Cardiac muscle cell (in vitro differentiated cells and primary cell): ENCODE measurements around the gene POFUT2. TPM values are rescaled to one million over a fixed set of nuclear protein-coding genes. Genes with fewer than 3 reads are reported as not detected.

Experiments
- DNase-seq, 2 donors: peaks; one replicate each; pipeline versions ENCODE4 v3.0.0 to v3.0.0-alpha.2; 2010 to 2017; ENCODE audit warnings: low read depth in 1 of 2, low spot score in 1 of 2
- H3K27ac ChIP-seq: fragments of 200-600 bp; sonication (generic); 2 replicates; pipeline ENCODE4 v1.5.1; 2016
- H3K27me3 ChIP-seq: fragments of 200-600 bp; sonication (generic); 2 replicates; pipeline ENCODE4 v1.6.0; 2016; ENCODE audit warnings: control low read depth
- H3K36me3 ChIP-seq: fragments of 200-600 bp; sonication (generic); 2 replicates; pipeline ENCODE4 v1.5.1; 2016; ENCODE audit warnings: control low read depth
- H3K4me1 ChIP-seq: fragments of 200-600 bp; sonication (generic); 2 replicates; pipeline ENCODE4 v1.8.1; 2017; ENCODE audit warnings: low read depth, mild to moderate bottlenecking, mixed run types
- H3K4me3 ChIP-seq: fragments of 200-600 bp; sonication (generic); 2 replicates; pipeline ENCODE4 v1.5.1; 2016; ENCODE audit warnings: mild to moderate bottlenecking
- H3K9me3 ChIP-seq: fragments of 200-600 bp; sonication (generic); 2 replicates; pipeline ENCODE4 v1.5.1; 2017; ENCODE audit warnings: low read depth, mild to moderate bottlenecking, control low read depth
- CTCF ChIP-seq: IDR thresholded peaks from 2 replicates; pipeline ENCODE4 v1.5.1; 2012; ENCODE audit warnings: low read depth, mild to moderate bottlenecking, low read length
- polyA plus RNA-seq: library from polyadenylated mRNA; unstranded; fragments of >200 nt; fragmentation: Nextera tagmentation; extraction: Ambion mirVana; gene quantifications from 2 replicates; pipeline ENCODE4 v1.2.1, GENCODE V29; 2016
- total RNA-seq: library from RNA; depleted of rRNA; stranded (reverse); fragments of >200 nt; gene quantifications from 2 replicates; pipeline ENCODE4 v1.2.3, GENCODE V29; 2016

The POFUT2 gene
- total and polyA plus RNA-seq, 2 experiments from 2014 or later, result 46.1 to 46.8 TPM

- Histone ChIP-seq H3K27me3 (no peaks in the 10 kb centered on the region), H3K4me3 (no peak overlapping the region), H3K27ac (no peak overlapping the region), H3K9me3 (no peaks in the 10 kb centered on the region), H3K4me1 (peaks cover 9% of the 10 kb centered on the region), H3K36me3 (no peaks in the 10 kb centered on the region)
- TF ChIP-seq CTCF, result no peak
- DNase-seq, result peak in 1 of 2 donors; percentile 87
Measured at GRCh38 chr21:45302082-45303061, 14.7 kb upstream of the POFUT2 start.

- Histone ChIP-seq H3K9me3 (no peaks in the 10 kb centered on the region), H3K4me3 (no peak overlapping the region), H3K36me3 (no peaks in the 10 kb centered on the region), H3K27ac (no peak overlapping the region), H3K4me1 (peaks cover 9% of the 10 kb centered on the region), H3K27me3 (no peaks in the 10 kb centered on the region)
- DNase-seq, result no peak
- TF ChIP-seq CTCF, result no peak
Measured at GRCh38 chr21:45301521-45302081, 13.9 kb upstream of the POFUT2 start.

- H3K27ac ChIP-seq, result no peak overlapping the region
- no peak for DNase-seq
- TF ChIP-seq CTCF, result no peak
Measured at GRCh38 chr21:45300786-45301520, 13.3 kb upstream of the POFUT2 start.

GRCh38 chr21:45299864-45300785 lies 12.4 kb upstream of the POFUT2 start:
- TF ChIP-seq CTCF, result no peak
- peaks cover 14% of the 10 kb centered on the region for H3K4me1 ChIP-seq
- DNase-seq, result peak in 1 of 2 donors; percentile 87
- no peaks in the 10 kb centered on the region for H3K27me3 ChIP-seq
- no peaks in the 10 kb centered on the region for H3K9me3 ChIP-seq
- H3K27ac ChIP-seq, result peak overlapping the region; percentile 48
- no peak overlapping the region for H3K4me3 ChIP-seq
- H3K36me3 ChIP-seq, result no peaks in the 10 kb centered on the region

More at GRCh38 chr21:45300786-45301520, 13.3 kb upstream of the POFUT2 start:
- H3K9me3 ChIP-seq, result no peaks in the 10 kb centered on the region
- no peaks in the 10 kb centered on the region for H3K27me3 ChIP-seq
- H3K4me1 ChIP-seq, result peaks cover 14% of the 10 kb centered on the region
- no peaks in the 10 kb centered on the region for H3K36me3 ChIP-seq
- no peak overlapping the region for H3K4me3 ChIP-seq
